NB4 (cell line): Measurements from ENCODE around the gene FMNL2.

Experiments
- TF ChIP-seq, protein P1 (sequence below): IDR thresholded peaks from one replicate; pipeline ENCODE4 v1.5.1; 2012; ENCODE audit warnings: low read depth, low read length
- TF ChIP-seq, protein P2 (sequence below): IDR thresholded peaks from 2 replicates; pipeline ENCODE4 v1.6.1; 2011; ENCODE audit warnings: low read depth, low read length

DNA sequence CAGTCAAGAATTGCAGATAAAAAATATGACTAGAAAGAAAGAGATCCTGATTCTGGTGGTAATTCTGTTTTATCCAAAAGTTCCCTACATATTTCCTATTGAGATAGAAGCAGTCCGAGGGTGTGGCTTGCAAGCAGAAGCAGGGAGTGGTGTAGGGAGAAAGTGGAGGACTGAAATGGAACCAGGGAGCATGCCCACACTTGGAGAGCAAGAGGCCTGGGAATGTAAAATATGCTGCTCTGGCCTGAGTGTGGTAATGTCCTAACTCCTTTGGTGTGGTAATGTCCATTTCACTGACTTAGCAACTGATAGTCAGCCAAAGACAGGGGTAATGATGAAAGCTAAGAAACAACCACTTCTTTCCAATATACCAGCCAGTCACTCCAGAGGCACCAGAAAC is 30.1 kb upstream of the FMNL2 start:
- TF ChIP-seq, protein P1, sequence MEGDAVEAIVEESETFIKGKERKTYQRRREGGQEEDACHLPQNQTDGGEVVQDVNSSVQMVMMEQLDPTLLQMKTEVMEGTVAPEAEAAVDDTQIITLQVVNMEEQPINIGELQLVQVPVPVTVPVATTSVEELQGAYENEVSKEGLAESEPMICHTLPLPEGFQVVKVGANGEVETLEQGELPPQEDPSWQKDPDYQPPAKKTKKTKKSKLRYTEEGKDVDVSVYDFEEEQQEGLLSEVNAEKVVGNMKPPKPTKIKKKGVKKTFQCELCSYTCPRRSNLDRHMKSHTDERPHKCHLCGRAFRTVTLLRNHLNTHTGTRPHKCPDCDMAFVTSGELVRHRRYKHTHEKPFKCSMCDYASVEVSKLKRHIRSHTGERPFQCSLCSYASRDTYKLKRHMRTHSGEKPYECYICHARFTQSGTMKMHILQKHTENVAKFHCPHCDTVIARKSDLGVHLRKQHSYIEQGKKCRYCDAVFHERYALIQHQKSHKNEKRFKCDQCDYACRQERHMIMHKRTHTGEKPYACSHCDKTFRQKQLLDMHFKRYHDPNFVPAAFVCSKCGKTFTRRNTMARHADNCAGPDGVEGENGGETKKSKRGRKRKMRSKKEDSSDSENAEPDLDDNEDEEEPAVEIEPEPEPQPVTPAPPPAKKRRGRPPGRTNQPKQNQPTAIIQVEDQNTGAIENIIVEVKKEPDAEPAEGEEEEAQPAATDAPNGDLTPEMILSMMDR, result no peak
- TF ChIP-seq, protein P2, sequence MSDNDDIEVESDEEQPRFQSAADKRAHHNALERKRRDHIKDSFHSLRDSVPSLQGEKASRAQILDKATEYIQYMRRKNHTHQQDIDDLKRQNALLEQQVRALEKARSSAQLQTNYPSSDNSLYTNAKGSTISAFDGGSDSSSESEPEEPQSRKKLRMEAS, result no peak
